Upper lobe of left lung (tissue), 6 donors: ENCODE measurements around the gene CHKB. TPM values are rescaled to one million over a fixed set of nuclear protein-coding genes. Genes with fewer than 3 reads are reported as not detected.
A peak's percentile ranks its signal among the peaks of the same experiment; 100 is the strongest.

Experiments used
- ATAC-seq, 2 donors: fragments of 200-7000 bp; cut with Tn5 transposase; one replicate each; pipeline ENCODE4 v1.9.1; 2022; ENCODE audit warnings: mild to moderate bottlenecking in 2 of 2, moderate library complexity in 2 of 2; ENCODE audit not compliant: low FRiP score in 2 of 2
- DNase-seq, 2 donors: peaks; one replicate each; pipeline ENCODE4 v3.0.0-alpha.2; 2019 to 2020
- H3K27ac ChIP-seq, 4 donors: fragments of 200-600 bp; sonication (generic); one replicate each; pipeline ENCODE4 v1.5.1; 2016 to 2019
- H3K27me3 ChIP-seq, 4 donors: fragments of 200-600 bp; sonication (generic); one replicate each; pipeline ENCODE4 v1.5.1; 2017 to 2019
- H3K36me3 ChIP-seq, 4 donors: fragments of 200-600 bp; sonication (generic); one replicate each; pipeline ENCODE4 v1.5.1; 2016 to 2019
- H3K4me1 ChIP-seq, 4 donors: fragments of 200-600 bp; sonication (generic); one replicate each; pipeline ENCODE4 v1.5.1; 2018 to 2019
- H3K4me3 ChIP-seq, 4 donors: fragments of 200-600 bp; sonication (generic); one replicate each; pipeline ENCODE4 v1.5.1; 2017 to 2019; ENCODE audit warnings: mild to moderate bottlenecking in 2 of 4, moderate library complexity in 1 of 4
- H3K9me3 ChIP-seq, 4 donors: fragments of 200-600 bp; sonication (generic); one replicate each; pipeline ENCODE4 v1.5.1; 2018 to 2019
- CTCF ChIP-seq, 6 experiments: fragments of 450-650 bp in 4 of 6; fragments of 200-600 bp in 2 of 6; sonication (generic) in 2 of 6; IDR thresholded peaks; one replicate each; pipeline ENCODE4 v1.5.1; 2016 to 2019; ENCODE audit warnings: antibody characterized with exemption in 6 of 6
- EP300 ChIP-seq, 4 donors: sonication (generic); formaldehyde crosslinking; IDR thresholded peaks; one replicate each; pipeline ENCODE4 v1.5.1; 2017; ENCODE audit warnings: antibody characterized with exemption in 4 of 4, control low read depth in 2 of 4
- POLR2A ChIP-seq, 4 donors: fragments of 450-650 bp; IDR thresholded peaks; one replicate each; pipeline ENCODE4 v1.5.1; 2016 to 2017; ENCODE audit warnings: antibody characterized with exemption in 4 of 4, mild to moderate bottlenecking in 2 of 4
- POLR2AphosphoS5 ChIP-seq, 2 donors: sonication (generic); formaldehyde crosslinking; IDR thresholded peaks; one replicate each; pipeline ENCODE4 v1.5.1; 2017; ENCODE audit warnings: antibody characterized with exemption in 2 of 2
- WGBS, 2 donors: methylation state at CpG; one replicate each; pipeline ENCODE4 v1.1.5; 2017 to 2018; 5-methylcytosine and 5-hydroxymethylcytosine counted together
- total RNA-seq, 6 donors: library from RNA; depleted of rRNA in 4 of 6; stranded (reverse); fragments of >200 nt in 4 of 6; gene quantifications; one replicate each; pipeline versions ENCODE4 v1.1.0 to v1.2.1, GENCODE V29; 2016 to 2021
- donor health status: DM: no; HTN: no; CAD: no; lungs with moderate emphysema.
- donor health status: DM: no; HTN: yes; CAD: no; lungs with severe emphysema.

The CHKB gene
- total RNA-seq, result 100 to 1,000 TPM in 2 of 6 donors, 10 to 100 TPM in 4; 42.7 to 294 (median 87.8) TPM

GRCh38 chr22:50582493-50583293, at the start of gene CHKB:
Gene CHKB, minus strand, starts transcription at chr22:50582849. Its CDS starts 68 bp downstream, at chr22:50582781.
- DNase-seq (peak; percentile 98 to 99), ATAC-seq (peak; percentile 99)
- Histone ChIP-seq H3K4me1 (peaks cover 19 to 36% (median 28%) of the 10 kb centered on the region in 4 donors), H3K4me3 (peak within 1 kb of the TSS; percentile 70 to 93 (median 89)), H3K27me3 (no peaks in the 10 kb centered on the region), H3K36me3 (peaks cover 0 to 15% (median 10%) of the 10 kb centered on the region in 4 donors), H3K9me3 (no peaks in the 10 kb centered on the region), H3K27ac (peak within 1 kb of the TSS; percentile 96 to 99 (median 99))
- TF ChIP-seq EP300 (IDR thresholded peaks at IDR 0.05) (no peak), POLR2A (IDR thresholded peaks at IDR 0.05) (peak in 3 of 4 donors; percentile 53 to 94 (median 92)), CTCF (IDR thresholded peaks at IDR 0.05) (no peak), POLR2AphosphoS5 (IDR thresholded peaks at IDR 0.05) (peak; percentile 58 to 69)
- WGBS, 2 donors, result 0% methylated on average over 11 to 22 of the region's 96 CpGs

- no peak for DNase-seq
- no peak for TF ChIP-seq POLR2AphosphoS5 (IDR thresholded peaks at IDR 0.05)
- no peak for TF ChIP-seq CTCF (IDR thresholded peaks at IDR 0.05)
- TF ChIP-seq EP300 (IDR thresholded peaks at IDR 0.05), result no peak
- TF ChIP-seq POLR2A (IDR thresholded peaks at IDR 0.05), result no peak
- Histone ChIP-seq H3K4me1 (peaks cover 8 to 22% (median 17%) of the 10 kb centered on the region in 4 donors), H3K9me3 (no peaks in the 10 kb centered on the region), H3K4me3 (no peak overlapping the region), H3K27ac (no peak overlapping the region), H3K36me3 (peaks cover 0 to 13% (median 3%) of the 10 kb centered on the region in 4 donors), H3K27me3 (no peaks in the 10 kb centered on the region)
- no peak for ATAC-seq
- WGBS, 2 donors, result 86 to 89% methylated on average over 5 of the region's 5 CpGs
These were observed 47.7 kb upstream of the CHKB start for GRCh38 chr22:50630376-50630775.

- Histone ChIP-seq H3K4me3 (peak overlapping the region; percentile 16 to 92 (median 65)), H3K9me3 (no peaks in the 10 kb centered on the region), H3K36me3 (peaks cover 0 to 23% (median 6%) of the 10 kb centered on the region in 4 donors), H3K4me1 (peaks cover 8 to 22% (median 17%) of the 10 kb centered on the region in 4 donors), H3K27ac (peak overlapping the region; percentile 77 to 90 (median 88)), H3K27me3 (no peaks in the 10 kb centered on the region)
- WGBS, 2 donors, result 31 to 46% methylated on average over 10 to 16 of the region's 16 CpGs
- DNase-seq, result no peak
- TF ChIP-seq POLR2AphosphoS5 (IDR thresholded peaks at IDR 0.05) (no peak), POLR2A (IDR thresholded peaks at IDR 0.05) (no peak), CTCF (IDR thresholded peaks at IDR 0.05) (no peak), EP300 (IDR thresholded peaks at IDR 0.05) (no peak)
- peak in 1 of 2 donors; percentile 2 for ATAC-seq
These were observed 46.0 kb upstream of the CHKB start for GRCh38 chr22:50628543-50629134.

GRCh38 chr22:50627642-50628542, 45.2 kb upstream of the CHKB start, which contains the start of gene ARSA:
Gene ARSA, minus strand, starts transcription at chr22:50628152. Its CDS starts 373 bp downstream, at chr22:50627779.
- Histone ChIP-seq H3K27ac (peak within 1 kb of the TSS; percentile 77 to 90 (median 88)), H3K9me3 (no peaks in the 10 kb centered on the region), H3K4me1 (peaks cover 8 to 25% (median 17%) of the 10 kb centered on the region in 4 donors), H3K36me3 (peaks cover 0 to 23% (median 6%) of the 10 kb centered on the region in 4 donors), H3K4me3 (peak within 1 kb of the TSS; percentile 57 to 92 (median 79)), H3K27me3 (no peaks in the 10 kb centered on the region)
- peak; percentile 87 to 95 for DNase-seq
- TF ChIP-seq EP300 (IDR thresholded peaks at IDR 0.05), result no peak
- TF ChIP-seq POLR2AphosphoS5 (IDR thresholded peaks at IDR 0.05), result peak; percentile 11 to 65
- TF ChIP-seq CTCF (IDR thresholded peaks at IDR 0.05), result peak in 5 of 6 experiments; percentile 8 to 55 (median 43)
- TF ChIP-seq POLR2A (IDR thresholded peaks at IDR 0.05), result peak in 2 of 4 donors; percentile 24 to 71
- WGBS, 2 donors, result 0 to 9% methylated on average over 2 to 32 of the region's 88 CpGs
- ATAC-seq, result peak; percentile 91 to 97
